Measurements from ENCODE around the gene ING4. TPM values are rescaled to one million over a fixed set of nuclear protein-coding genes. Genes with fewer than 3 reads are reported as not detected.

ING4 gene
- total and polyA plus RNA-seq, 7 experiments from 2014 or later = 33.1 to 106 (median 92.8) TPM

Other genes starting within 250 kb of the ING4 start
- 100 to 1,000 TPM in 4 of 5 experiments, 10 to 100 TPM in 1; 74.1 to 217 (median 130) TPM for gene CD27, start 218.2 kb downstream of the ING4 start, total RNA-seq
- 100 to 1,000 TPM; 560 to 590 TPM for gene CD27, start 218.2 kb downstream of the ING4 start, polyA plus RNA-seq
- gene TAPBPL, start 211.1 kb downstream of the ING4 start, total RNA-seq = 10 to 100 TPM; 23.0 to 65.4 (median 52.9) TPM
- 100 to 1,000 TPM in 1 of 2 donors, 10 to 100 TPM in 1; 48.7 to 104 TPM for gene TAPBPL, start 211.1 kb downstream of the ING4 start, polyA plus RNA-seq
- gene VAMP1, start 192.4 kb downstream of the ING4 start, total RNA-seq = 100 to 1,000 TPM in 2 of 5 experiments, 10 to 100 TPM in 3; 38.7 to 123 (median 47.9) TPM
- 10 to 100 TPM; 10.9 to 14.0 TPM for gene VAMP1, start 192.4 kb downstream of the ING4 start, polyA plus RNA-seq
- gene MRPL51, start 169.9 kb downstream of the ING4 start, total RNA-seq = 100 to 1,000 TPM in 1 of 5 experiments, 10 to 100 TPM in 4; 22.5 to 208 (median 80.9) TPM
- 100 to 1,000 TPM; 204 to 220 TPM for gene MRPL51, start 169.9 kb downstream of the ING4 start, polyA plus RNA-seq
- gene NCAPD2, start 169.0 kb downstream of the ING4 start, total RNA-seq = 100 to 1,000 TPM in 1 of 5 experiments, 10 to 100 TPM in 4; 30.3 to 121 (median 38.4) TPM
- 10 to 100 TPM; 24.4 to 46.7 TPM for gene NCAPD2, start 169.0 kb downstream of the ING4 start, polyA plus RNA-seq
- gene GAPDH, start 128.6 kb downstream of the ING4 start, total RNA-seq = 1,000 to 10,000 TPM in 1 of 5 experiments, 100 to 1,000 TPM in 4; 330 to 4,503 (median 379) TPM
- gene GAPDH, start 128.6 kb downstream of the ING4 start, polyA plus RNA-seq = 1,000 to 10,000 TPM; 1,202 to 1,413 TPM
- gene IFFO1, start 107.1 kb downstream of the ING4 start, total RNA-seq = 10 to 100 TPM; 28.2 to 55.9 (median 45.9) TPM
- 10 to 100 TPM in 1 of 2 donors, 1 to 10 TPM in 1; 5.4 to 11.4 TPM for gene IFFO1, start 107.1 kb downstream of the ING4 start, polyA plus RNA-seq
- gene NOP2, start 94.8 kb downstream of the ING4 start, total RNA-seq = 100 to 1,000 TPM in 1 of 5 experiments, 10 to 100 TPM in 4; 74.4 to 102 (median 87.6) TPM
- gene NOP2, start 94.8 kb downstream of the ING4 start, polyA plus RNA-seq = 10 to 100 TPM; 24.2 to 53.7 TPM
- 100 to 1,000 TPM; 246 to 387 (median 267) TPM for gene CHD4, start 55.7 kb downstream of the ING4 start, total RNA-seq
- gene CHD4, start 55.7 kb downstream of the ING4 start, polyA plus RNA-seq = 10 to 100 TPM; 41.8 to 91.4 TPM
- 1 to 10 TPM; 3.3 to 8.3 (median 6.4) TPM for gene LPAR5, start 27.2 kb downstream of the ING4 start, total RNA-seq
- 1 to 10 TPM; 6.6 to 6.9 TPM for gene LPAR5, start 27.2 kb downstream of the ING4 start, polyA plus RNA-seq
- gene ACRBP, start 15.7 kb downstream of the ING4 start, total RNA-seq = 10 to 100 TPM in 2 of 5 experiments, 1 to 10 TPM in 3; 2.3 to 23.0 (median 6.6) TPM
- gene ACRBP, start 15.7 kb downstream of the ING4 start, polyA plus RNA-seq = 1 to 10 TPM in 1 of 2 donors, under 1 TPM in 1; 0.27 to 1.1 TPM
- 10 to 100 TPM; 62.8 to 98.2 (median 85.4) TPM for gene ZNF384, start 26.3 kb upstream of the ING4 start, total RNA-seq
- 10 to 100 TPM; 23.8 to 36.8 TPM for gene ZNF384, start 26.3 kb upstream of the ING4 start, polyA plus RNA-seq
- 1 to 10 TPM in 3 of 5 experiments, under 1 TPM in 1, not detected in 1; 0.64 to 1.7 (median 1.2) TPM for gene PIANP, start 37.7 kb upstream of the ING4 start, total RNA-seq
- gene PIANP, start 37.7 kb upstream of the ING4 start, polyA plus RNA-seq = under 1 TPM; 0.22 to 0.53 TPM
- gene COPS7A, start 60.9 kb upstream of the ING4 start, total RNA-seq = 10 to 100 TPM; 21.9 to 38.7 (median 30.1) TPM
- gene COPS7A, start 60.9 kb upstream of the ING4 start, polyA plus RNA-seq = 10 to 100 TPM; 43.0 to 48.0 TPM
- 100 to 1,000 TPM in 3 of 5 experiments, 10 to 100 TPM in 2; 84.6 to 141 (median 117) TPM for gene MLF2, start 90.0 kb upstream of the ING4 start, total RNA-seq
- gene MLF2, start 90.0 kb upstream of the ING4 start, polyA plus RNA-seq = 100 to 1,000 TPM; 122 to 134 TPM
- gene PTMS, start 103.2 kb upstream of the ING4 start, total RNA-seq = 100 to 1,000 TPM in 1 of 5 experiments, 10 to 100 TPM in 1, 1 to 10 TPM in 3; 1.4 to 125 (median 3.5) TPM
- gene PTMS, start 103.2 kb upstream of the ING4 start, polyA plus RNA-seq = not detected
- 10 to 100 TPM in 1 of 5 experiments, 1 to 10 TPM in 2, under 1 TPM in 2; 0.64 to 46.5 (median 1.7) TPM for gene LAG3, start 109.4 kb upstream of the ING4 start, total RNA-seq
- gene LAG3, start 109.4 kb upstream of the ING4 start, polyA plus RNA-seq = under 1 TPM; 0.26 to 0.69 TPM
- gene CD4, start 126.4 kb upstream of the ING4 start, total RNA-seq = 100 to 1,000 TPM; 164 to 267 (median 246) TPM
- 100 to 1,000 TPM; 364 to 576 TPM for gene CD4, start 126.4 kb upstream of the ING4 start, polyA plus RNA-seq
- gene GPR162, start 158.7 kb upstream of the ING4 start, total RNA-seq = 10 to 100 TPM in 1 of 5 experiments, 1 to 10 TPM in 1, under 1 TPM in 3; 0.30 to 10.5 (median 0.38) TPM
- gene GPR162, start 158.7 kb upstream of the ING4 start, polyA plus RNA-seq = not detected
- 10 to 100 TPM in 3 of 5 experiments, 1 to 10 TPM in 2; 1.9 to 18.2 (median 10.3) TPM for gene P3H3, start 165.3 kb upstream of the ING4 start, total RNA-seq
- gene P3H3, start 165.3 kb upstream of the ING4 start, polyA plus RNA-seq = 1 to 10 TPM; 1.5 to 1.9 TPM
- 10 to 100 TPM in 2 of 5 experiments, 1 to 10 TPM in 2, under 1 TPM in 1; 0.63 to 11.8 (median 3.2) TPM for gene GNB3, start 177.8 kb upstream of the ING4 start, total RNA-seq
- gene GNB3, start 177.8 kb upstream of the ING4 start, polyA plus RNA-seq = under 1 TPM in 1 of 2 donors, not detected in 1; 0.23 TPM
- 10 to 100 TPM in 1 of 5 experiments, 1 to 10 TPM in 3, under 1 TPM in 1; 0.64 to 55.6 (median 1.8) TPM for gene CDCA3, start 188.2 kb upstream of the ING4 start, total RNA-seq
- gene CDCA3, start 188.2 kb upstream of the ING4 start, polyA plus RNA-seq = under 1 TPM in 1 of 2 donors, not detected in 1; 0.94 TPM
- 100 to 1,000 TPM in 1 of 5 experiments, 10 to 100 TPM in 4; 58.0 to 134 (median 71.1) TPM for gene USP5, start 189.0 kb upstream of the ING4 start, total RNA-seq
- gene USP5, start 189.0 kb upstream of the ING4 start, polyA plus RNA-seq = 10 to 100 TPM; 51.9 to 71.5 TPM
- 1,000 to 10,000 TPM in 1 of 5 experiments, 100 to 1,000 TPM in 3, 10 to 100 TPM in 1; 89.7 to 1,293 (median 134) TPM for gene TPI1, start 204.4 kb upstream of the ING4 start, total RNA-seq
- gene TPI1, start 204.4 kb upstream of the ING4 start, polyA plus RNA-seq = 100 to 1,000 TPM; 330 to 435 TPM
- 10 to 100 TPM in 3 of 5 experiments, 1 to 10 TPM in 2; 5.1 to 20.2 (median 11.2) TPM for gene SPSB2, start 210.2 kb upstream of the ING4 start, total RNA-seq
- 10 to 100 TPM; 10.8 to 14.5 TPM for gene SPSB2, start 210.2 kb upstream of the ING4 start, polyA plus RNA-seq
- 10 to 100 TPM in 1 of 5 experiments, 1 to 10 TPM in 4; 6.6 to 12.1 (median 7.3) TPM for gene LRRC23, start 241.7 kb upstream of the ING4 start, total RNA-seq
- 1 to 10 TPM; 4.5 to 5.4 TPM for gene LRRC23, start 241.7 kb upstream of the ING4 start, polyA plus RNA-seq

All from naive thymus-derived CD4-positive, alpha-beta T cell (primary cell).